Dermis microvascular lymphatic vessel endothelial cell (primary cell): ENCODE measurements around the gene DLST. TPM values are rescaled to one million over a fixed set of nuclear protein-coding genes. Genes with fewer than 3 reads are reported as not detected.

Experiments
- DNase-seq, 2 donors: peaks; one replicate each; pipeline versions ENCODE4 v3.0.0 to v3.0.0-alpha.2; 2010; ENCODE audit warnings: low read depth in 2 of 2
- total RNA-seq: library from RNA; depleted of rRNA; stranded (reverse); fragments of >200 nt; gene quantifications from 2 replicates; pipeline ENCODE4 v1.2.1, GENCODE V29; 2014

DLST gene
- total RNA-seq, 1 donor from 2014 or later: 41.5 TPM

- DNase-seq: no peak
Observed at GRCh38 chr14:74896400-74896799, 14.7 kb downstream of the DLST start.

- DNase-seq: no peak
Observed at GRCh38 chr14:74897642-74898041, 15.9 kb downstream of the DLST start.

DNA sequence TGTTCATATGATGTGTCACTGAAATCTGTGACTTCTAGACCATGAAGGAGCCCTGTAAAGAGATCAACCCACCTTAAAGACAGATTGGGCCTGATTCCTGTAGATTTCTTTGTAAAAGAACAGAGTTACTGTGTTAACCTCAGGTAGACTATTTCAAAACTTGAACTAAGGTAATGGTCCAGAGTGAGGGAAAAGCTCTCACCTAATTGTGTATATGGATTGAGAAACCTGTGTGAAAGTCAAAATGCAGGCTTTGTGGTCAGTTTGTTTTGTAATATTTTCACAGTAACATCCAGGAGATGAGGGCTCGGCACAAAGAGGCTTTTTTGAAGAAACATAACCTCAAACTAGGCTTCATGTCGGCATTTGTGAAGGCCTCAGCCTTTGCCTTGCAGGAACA, 16.4 kb downstream of the DLST start:
- no peak for DNase-seq

- no peak for DNase-seq
Observed at GRCh38 chr14:74898694-74899093, 17.0 kb downstream of the DLST start.

GRCh38 chr14:74902941-74903705, 21.4 kb downstream of the DLST start:
- DNase-seq: no peak

GRCh38 chr14:74904635-74905503, 23.2 kb downstream of the DLST start:
- DNase-seq: no peak

DNA sequence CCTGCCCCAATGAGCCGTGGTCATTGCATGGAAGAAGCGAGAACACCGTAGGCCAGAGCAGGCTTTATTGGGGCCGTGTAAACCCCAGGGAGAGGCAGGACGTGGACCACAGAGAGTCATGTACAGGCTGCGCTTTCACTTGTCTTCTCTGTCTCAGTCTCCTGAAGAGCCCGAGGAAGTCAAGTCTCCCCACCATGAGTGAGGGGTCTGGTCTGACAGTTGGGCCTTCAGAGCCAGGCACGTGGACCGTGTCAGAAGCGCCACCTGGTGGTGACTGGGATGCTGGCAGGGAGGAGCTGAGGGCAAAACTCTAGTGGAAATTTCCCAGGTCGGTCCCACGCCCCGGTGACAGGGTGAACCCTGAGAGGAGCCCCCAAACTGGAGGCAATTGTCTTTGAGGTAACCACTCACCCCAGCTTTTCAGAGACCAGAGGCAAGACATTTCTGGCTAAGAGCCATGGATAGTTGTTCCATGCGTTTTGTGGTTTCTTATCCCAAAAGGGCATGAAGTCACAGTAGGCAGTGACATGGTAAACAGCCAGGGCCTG, 24.0 kb downstream of the DLST start:
- peak in 1 of 2 donors; percentile 59 for DNase-seq

DNA sequence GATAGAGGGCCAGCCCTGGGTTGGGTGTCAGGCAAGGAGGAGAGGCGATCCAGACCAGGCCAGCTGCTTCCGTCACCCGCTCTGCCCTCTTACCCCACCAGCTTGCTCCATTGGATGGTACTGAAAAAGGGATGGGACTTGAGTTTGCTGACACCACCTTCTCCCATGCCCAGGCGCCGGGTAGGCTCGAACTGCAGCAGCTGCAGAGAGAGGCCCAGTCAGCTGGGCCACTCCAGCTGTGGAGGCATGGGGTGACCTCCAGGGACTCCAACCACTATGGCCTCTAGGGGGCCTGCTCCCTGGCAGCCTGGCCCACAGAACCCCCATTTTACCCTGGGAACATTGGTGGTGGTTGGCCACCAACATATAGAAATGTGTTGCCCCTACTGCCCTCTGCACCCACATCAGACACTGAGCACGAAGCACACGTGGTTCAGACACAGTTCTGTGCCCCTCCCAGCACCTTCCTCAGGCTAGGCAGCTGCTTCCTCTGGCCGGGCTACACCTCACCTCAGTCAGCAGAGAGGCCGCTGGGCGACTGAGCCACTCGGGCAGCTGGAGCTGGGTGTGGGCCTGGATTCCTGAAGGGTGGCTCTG, 25.3 kb downstream of the DLST start:
- DNase-seq: peak in 1 of 2 donors; percentile 23

- DNase-seq: no peak
Observed at GRCh38 chr14:74907744-74908143, 26.0 kb downstream of the DLST start.

DNA sequence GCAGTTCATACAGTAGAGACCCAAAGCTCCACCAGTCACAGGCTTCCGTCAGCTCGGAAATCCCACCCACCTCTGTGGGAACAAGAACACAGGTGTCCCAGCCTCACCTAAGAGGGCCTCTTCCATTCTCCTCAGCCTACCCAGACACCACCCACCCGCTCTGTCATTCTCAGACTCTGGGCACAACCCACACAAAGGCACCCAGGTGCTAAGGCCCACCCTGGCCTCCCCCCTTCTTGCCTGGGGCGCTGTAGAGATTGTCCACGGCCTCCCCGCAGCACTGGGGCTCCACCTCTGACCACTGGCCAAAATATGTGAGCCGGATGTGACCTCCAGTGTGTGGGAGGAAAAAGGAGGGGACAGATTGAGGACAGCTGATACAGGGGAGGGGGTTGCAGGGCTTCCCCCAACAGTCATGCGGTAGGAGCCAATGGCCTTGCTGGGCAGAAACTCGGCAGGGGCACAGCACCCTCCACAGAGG, 27.2 kb downstream of the DLST start:
- peak; percentile 15 to 20 for DNase-seq

GRCh38 chr14:74909501-74909900, 27.8 kb downstream of the DLST start:
- no peak for DNase-seq

DNA sequence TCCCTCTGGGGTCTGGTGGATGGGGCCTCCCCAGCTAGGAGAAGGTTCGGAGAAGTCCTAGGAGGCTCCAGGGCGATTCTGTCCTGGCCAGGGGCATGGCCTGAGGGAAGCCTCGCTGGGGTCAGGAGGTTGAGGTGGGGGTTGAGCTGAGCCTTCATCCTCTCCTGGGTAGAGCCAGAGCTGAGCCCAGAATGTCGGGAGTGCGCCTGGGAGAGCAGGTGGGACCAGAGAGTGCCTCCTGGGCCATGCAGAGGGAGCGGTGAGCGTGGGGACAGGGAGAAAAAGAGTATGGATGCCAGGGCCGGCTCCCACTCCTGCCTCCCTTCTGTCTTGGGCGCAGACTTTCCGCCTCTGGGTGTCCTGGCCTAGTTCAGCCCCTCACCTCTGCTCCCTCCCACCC, 28.2 kb downstream of the DLST start:
- DNase-seq: no peak

- no peak for DNase-seq
Observed at GRCh38 chr14:74910556-74910955, 28.8 kb downstream of the DLST start.

DNA sequence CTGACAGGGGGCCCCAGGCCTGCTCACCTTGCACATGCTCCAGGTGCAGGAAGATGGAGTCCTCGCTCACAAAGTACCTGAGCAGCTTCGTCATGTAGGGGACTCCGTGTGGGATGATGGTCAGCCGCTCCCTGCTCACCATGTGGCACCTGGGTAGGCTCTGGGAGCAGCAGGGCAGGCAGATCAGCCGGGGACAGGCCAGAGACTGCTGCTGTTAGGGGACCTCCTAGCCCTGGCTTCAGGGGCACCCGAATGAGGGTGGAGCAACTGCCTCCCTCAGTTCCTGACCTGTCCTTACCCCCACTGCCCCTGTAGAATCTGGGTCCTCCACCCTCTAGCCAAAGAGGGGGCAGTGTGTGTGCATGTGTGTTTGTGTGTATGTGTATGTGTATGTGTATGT, 29.5 kb downstream of the DLST start:
- no peak for DNase-seq

- no peak for DNase-seq
Observed at GRCh38 chr14:74911704-74912103, 30.0 kb downstream of the DLST start.

- no peak for DNase-seq
Observed at GRCh38 chr14:74912111-74912510, 30.4 kb downstream of the DLST start.

DNA sequence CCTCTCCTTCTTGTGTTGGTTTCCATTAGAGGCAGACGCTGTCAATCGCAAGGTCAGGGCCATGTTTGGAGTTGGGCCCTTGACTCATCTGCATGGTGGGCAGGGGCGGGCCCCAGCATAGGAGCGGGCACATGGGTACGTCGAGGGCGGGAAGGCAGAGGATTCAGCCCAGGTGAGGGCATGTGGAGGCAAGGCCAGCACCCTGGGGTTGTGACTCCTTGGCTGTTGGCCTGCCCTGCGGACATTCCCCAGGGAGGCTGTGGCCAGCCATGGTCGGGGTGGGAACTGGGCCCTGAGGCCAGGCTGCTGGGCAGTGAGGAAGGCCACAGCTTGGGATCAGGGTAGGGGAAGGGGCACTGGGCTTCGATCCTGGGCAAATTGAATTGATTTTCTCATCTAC, 31.1 kb downstream of the DLST start:
- no peak for DNase-seq

DNA sequence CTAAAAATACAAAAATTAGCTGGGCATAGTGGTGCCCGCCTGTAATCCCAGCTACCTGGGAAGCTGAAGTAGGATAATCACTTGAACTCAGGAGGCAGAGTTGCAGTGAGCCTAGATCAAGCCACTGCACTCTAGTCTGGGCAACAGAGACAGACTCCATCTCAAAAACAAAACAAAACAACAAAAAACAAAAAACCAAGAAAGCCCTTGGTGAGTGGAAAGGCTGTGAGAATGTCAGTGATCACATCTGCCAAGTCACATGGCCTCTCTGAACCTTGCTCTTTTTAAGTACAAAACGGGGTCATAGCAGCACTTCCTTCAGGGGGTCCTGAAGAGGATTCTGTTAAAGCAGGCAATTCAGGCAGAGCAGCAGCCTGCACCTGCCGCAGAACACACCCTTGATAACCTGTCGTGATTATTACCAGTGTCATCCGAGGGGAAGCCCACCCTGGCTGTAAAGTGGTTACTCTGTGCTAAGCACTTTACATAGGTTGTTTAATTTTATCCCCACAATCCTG, 31.7 kb downstream of the DLST start:
- DNase-seq: no peak

- peak; percentile 64 to 77 for DNase-seq
Observed at GRCh38 chr14:74913986-74914573, 32.4 kb downstream of the DLST start.

- DNase-seq: no peak
Observed at GRCh38 chr14:74915426-74915825, 33.7 kb downstream of the DLST start.

- no peak for DNase-seq
Observed at GRCh38 chr14:74915826-74916225, 34.1 kb downstream of the DLST start.
